HCT116 (cell line): Measurements from ENCODE around the gene SETD6. TPM values are rescaled to one million over a fixed set of nuclear protein-coding genes. Genes with fewer than 3 reads are reported as not detected.

ENCODE experiments used
- ATAC-seq: fragments of 200-7000 bp; cut with Tn5 transposase; 2 replicates; pipeline ENCODE4 v1.9.1; 2020; ENCODE audit warnings: mild to moderate bottlenecking, moderate library complexity
- Bru-seq: library from RNA; stranded (reverse); fragments of 400-500 nt; gene quantifications from one replicate; lab custom pipeline; 2021; lab: Mats Ljungman, UMichigan
- BruChase-seq, 2 experiments: library from RNA; stranded (reverse); fragments of 400-500 nt; gene quantifications; one replicate each; lab custom pipeline; 2021; lab: Mats Ljungman, UMichigan
- BruUV-seq: library from RNA; stranded (reverse); fragments of 400-500 nt; replicated peaks from 2 replicates; lab custom pipeline; 2021; lab: Mats Ljungman, UMichigan
- CTCF ChIA-PET: fragments of 300-600 bp; sonication (Branson Sonifier 250); formaldehyde crosslinking; loops from one replicate; lab custom pipeline; 2021; ENCODE audit warnings: antibody characterized with exemption; lab: Charles Lee
- POLR2A ChIA-PET: fragments of 300-600, 350-600 bp; sonication (Branson Sonifier 250); formaldehyde crosslinking; loops from one replicate; lab custom pipeline; 2021; ENCODE audit warnings: antibody characterized with exemption; lab: Charles Lee
- RAD21 ChIA-PET, 2 experiments: fragments of 300-600 bp; sonication (Branson Sonifier 250); formaldehyde crosslinking; loops; one replicate each; lab custom pipeline; 2023; ENCODE audit warnings: low total read pairs in 2 of 2; ENCODE audit not compliant: uncharacterized antibody in 2 of 2, unreplicated experiment in 2 of 2, low non-redundant PET in 1 of 2; lab: Charles Lee
- DNase-seq: peaks from one replicate; pipeline ENCODE4 v3.0.0-alpha.2; 2010; ENCODE audit warnings: low read depth, low spot score
- H2AFZ ChIP-seq: fragments of 200-600 bp; shearing (Covaris generic), sonication (generic); 2 replicates; pipeline ENCODE4 v1.6.1; 2017; ENCODE audit warnings: low read depth, mixed run types, mixed read lengths, antibody characterized with exemption, low read length; ENCODE audit not compliant: poor library complexity, severe bottlenecking
- H3K27ac ChIP-seq: 2 replicates; pipeline ENCODE4 v1.5.1; 2012; ENCODE audit warnings: low read depth, low read length
- H3K27me3 ChIP-seq: fragments of 200-600 bp; sonication (generic); 2 replicates; pipeline ENCODE4 v1.6.1; 2016; ENCODE audit warnings: mixed run types, low read length, mixed read lengths; ENCODE audit not compliant: insufficient read depth
- H3K36me3 ChIP-seq, 2 experiments: fragments of 200-500 bp in 1 of 2; fragments of 200-600 bp in 1 of 2; sonication (Bioruptor generic) in 1 of 2; sonication (generic) in 1 of 2; 2 replicates each; pipeline versions ENCODE4 v1.5.1 to v1.6.1; 2014 to 2016; ENCODE audit warnings: low read length in 2 of 2, inconsistent platforms in 1 of 2, mixed read lengths in 1 of 2, mixed run types in 1 of 2; ENCODE audit not compliant: insufficient read depth in 2 of 2, control insufficient read depth in 1 of 2
- H3K4me1 ChIP-seq, 2 experiments: fragments of 200-600 bp in 1 of 2; sonication (generic) in 1 of 2; 2 replicates each; pipeline versions ENCODE4 v1.5.1 to v1.6.1; 2012 to 2017; ENCODE audit warnings: low read length in 2 of 2, inconsistent platforms in 1 of 2, mild to moderate bottlenecking in 1 of 2, mixed read lengths in 1 of 2, mixed run types in 1 of 2, moderate library complexity in 1 of 2; ENCODE audit not compliant: insufficient read depth in 2 of 2, control insufficient read depth in 1 of 2
- H3K4me2 ChIP-seq: fragments of 200-600 bp; sonication (generic); 2 replicates; pipeline ENCODE4 v1.6.1; 2017; ENCODE audit warnings: mixed run types, low read length, mixed read lengths
- H3K4me3 ChIP-seq, 2 experiments: fragments of 200-600 bp in 1 of 2; sonication (generic) in 1 of 2; replicated peaks in 1 of 2; 2 replicates each; pipeline ENCODE4 v1.5.1; 2011 to 2016; ENCODE audit warnings: low read length in 2 of 2, control low read depth in 1 of 2, low read depth in 1 of 2, mild to moderate bottlenecking in 1 of 2, mixed read lengths in 1 of 2, mixed run types in 1 of 2
- H3K79me2 ChIP-seq: fragments of 200-600 bp; sonication (generic); 2 replicates; pipeline ENCODE4 v1.6.1; 2017; ENCODE audit warnings: mild to moderate bottlenecking, mixed run types, low read length, moderate library complexity, mixed read lengths; ENCODE audit not compliant: insufficient read depth
- H3K9ac ChIP-seq: fragments of 200-600 bp; sonication (generic); 2 replicates; pipeline ENCODE4 v1.6.1; 2016; ENCODE audit warnings: low read length, mixed read lengths
- H3K9me2 ChIP-seq: fragments of 200-600 bp; sonication (generic), shearing (Covaris generic); 2 replicates; pipeline ENCODE4 v1.6.1; 2017; ENCODE audit warnings: mixed run types, mild to moderate bottlenecking, moderate library complexity; ENCODE audit not compliant: insufficient read depth
- H3K9me3 ChIP-seq, 2 experiments: fragments of 200-500 bp in 1 of 2; fragments of 200-600 bp in 1 of 2; sonication (Bioruptor generic) in 1 of 2; sonication (generic) in 1 of 2; 2 replicates each; pipeline ENCODE4 v1.6.1; 2014 to 2017; ENCODE audit warnings: low read length in 2 of 2, mixed read lengths in 2 of 2, inconsistent platforms in 1 of 2, low read depth in 1 of 2, mild to moderate bottlenecking in 1 of 2, mixed run types in 1 of 2, moderate library complexity in 1 of 2; ENCODE audit not compliant: control insufficient read depth in 1 of 2, insufficient read depth in 1 of 2
- H4K20me1 ChIP-seq: fragments of 200-600 bp; sonication (generic), shearing (Covaris generic); 2 replicates; pipeline ENCODE4 v1.6.1; 2017; ENCODE audit warnings: mixed run types, mild to moderate bottlenecking, moderate library complexity; ENCODE audit not compliant: insufficient read depth
- MAX ChIP-seq: IDR thresholded peaks from 2 replicates; pipeline ENCODE4 v1.6.1; 2012
- POLR2A ChIP-seq: IDR thresholded peaks from 2 replicates; pipeline ENCODE4 v1.7.0; 2011; ENCODE audit warnings: borderline replicate concordance; ENCODE audit not compliant: insufficient read depth, insufficient read length; ENCODE audit errors: extremely low read depth
- POLR2AphosphoS5 ChIP-seq: IDR thresholded peaks from 2 replicates; pipeline ENCODE4 v1.6.1; 2011; ENCODE audit warnings: mild to moderate bottlenecking, low read depth, low read length, moderate library complexity
- RAD21 ChIP-seq: IDR thresholded peaks from 2 replicates; pipeline ENCODE4 v1.6.1; 2012; ENCODE audit warnings: low read depth, mild to moderate bottlenecking
- SIN3A ChIP-seq: IDR thresholded peaks from 2 replicates; pipeline ENCODE4 v1.6.1; 2012; ENCODE audit warnings: low read depth
- SP1 ChIP-seq: IDR thresholded peaks from 2 replicates; pipeline ENCODE4 v1.6.1; 2012; ENCODE audit warnings: low read depth
- TCF7L2 ChIP-seq: IDR thresholded peaks from 2 replicates; pipeline ENCODE4 v1.7.0; 2011; ENCODE audit warnings: borderline replicate concordance, inconsistent platforms; ENCODE audit not compliant: insufficient read depth, insufficient read length; ENCODE audit errors: extremely low read depth
- ZFX ChIP-seq: fragments of 450-650 bp; IDR thresholded peaks from 2 replicates; pipeline ENCODE4 v1.6.1; 2017
- intact Hi-C: fragments of 100-400 bp; cut with micrococcal nuclease; formaldehyde crosslinking; loops from 2 replicates; pipeline ENCODE4 v1.10.0; 2022
- long read RNA-seq: library from polyadenylated mRNA; unstranded; transcript quantifications from one replicate; pipeline ENCODE4 v2.0.0, GENCODE V29; 2021; ENCODE audit not compliant: unreplicated experiment
- polyA plus RNA-seq: library from polyadenylated mRNA; unstranded; fragments of >200 nt; gene quantifications from 2 replicates; pipeline ENCODE4 v1.2.1, GENCODE V29; 2012; ENCODE audit warnings: missing spikeins
- total RNA-seq: library from RNA; stranded (reverse); gene quantifications from one replicate; pipeline ENCODE4 v1.2.1, GENCODE V29; 2021; ENCODE audit not compliant: unreplicated experiment

Gene SETD6, protein sequence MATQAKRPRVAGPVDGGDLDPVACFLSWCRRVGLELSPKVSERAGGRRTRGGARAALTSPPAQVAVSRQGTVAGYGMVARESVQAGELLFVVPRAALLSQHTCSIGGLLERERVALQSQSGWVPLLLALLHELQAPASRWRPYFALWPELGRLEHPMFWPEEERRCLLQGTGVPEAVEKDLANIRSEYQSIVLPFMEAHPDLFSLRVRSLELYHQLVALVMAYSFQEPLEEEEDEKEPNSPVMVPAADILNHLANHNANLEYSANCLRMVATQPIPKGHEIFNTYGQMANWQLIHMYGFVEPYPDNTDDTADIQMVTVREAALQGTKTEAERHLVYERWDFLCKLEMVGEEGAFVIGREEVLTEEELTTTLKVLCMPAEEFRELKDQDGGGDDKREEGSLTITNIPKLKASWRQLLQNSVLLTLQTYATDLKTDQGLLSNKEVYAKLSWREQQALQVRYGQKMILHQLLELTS
- total RNA-seq (26.6 TPM), Bru-seq, nascent RNA (percentile 86 among the genes with signal in this experiment), BruChase-seq, experiment 1, labeled RNA remaining after a 6-hour chase (percentile 78 among the genes with signal in this experiment), BruChase-seq, experiment 2, labeled RNA remaining after a 2-hour chase (percentile 93 among the genes with signal in this experiment)
- polyA plus RNA-seq = 13.3 and 15.1 TPM in 2 replicates
- long read RNA-seq, transcript SETD6-201 (8 exons, 1,553 nt) = major isoform, 8 of 46 reads
- long read RNA-seq, transcript SETD6-202 (9 exons, 2,042 nt) = minor isoform, 5 of 46 reads
- long read RNA-seq, partial matches to known transcripts = 13 of 46 reads
- long read RNA-seq, other reads (novel, unspliced or antisense) = 18 of 46 reads

- TF ChIP-seq RAD21 (no peak), MAX (peak; percentile 99), ZFX (peak; percentile 70; the same call in 1 of the 2 replicates), SIN3A (peak; percentile 96), POLR2AphosphoS5 (peak; percentile 81), POLR2A (peak; percentile 60), SP1 (peak; percentile 25; the same call in 1 of the 2 replicates), TCF7L2 (no peak)
These were observed at the start of gene SETD6 for GRCh38 chr16:58515125-58515870. Gene SETD6 (plus strand): TSS chr16:58515517. CDS start chr16:58515538, 21 bp downstream.

More at GRCh38 chr16:58515125-58515870, at the start of gene SETD6:
- ChIA-PET RAD21 (no interaction called here), POLR2A (interaction anchor here (1.3 kb wide), 1 partner anchor 146 kb away, joined by 3 read pairs; no protein-coding TSS in a partner anchor), CTCF (interaction anchor here (0.8 to 4.8 kb wide), 2 partner anchors 146 kb away, joined by 6 to 35 read pairs; no protein-coding TSS in a partner anchor)
- Histone ChIP-seq H3K9me3 (no peaks in the 10 kb centered on the region), H3K79me2 (peaks cover 89% of the 10 kb centered on the region), H3K4me3 (peak within 1 kb of the TSS; percentile 72 to 85), H3K9ac (peak within 1 kb of the TSS; percentile 92), H3K4me2 (peak within 1 kb of the TSS; percentile 97), H3K9me2 (no peaks in the 10 kb centered on the region), H4K20me1 (no peaks in the 10 kb centered on the region; the same call in 1 of the 2 replicates), H3K36me3 (peaks cover 26 to 54% of the 10 kb centered on the region in 2 experiments), H3K27ac (peak within 1 kb of the TSS; percentile 88), H3K27me3 (no peaks in the 10 kb centered on the region), H2AFZ (no peak within 1 kb of the TSS), H3K4me1 (peaks cover 5 to 22% of the 10 kb centered on the region in 2 experiments; a peak in 3 of 4 replicates)
- intact Hi-C loops = loop anchor here (1.0 kb wide), 1 partner anchor 146 kb away; no protein-coding TSS in a partner anchor
- BruUV-seq = no TSS peak
- ATAC-seq (peak; percentile 80), DNase-seq (peak; percentile 70)
